ENCODE data around the gene C9orf78.

Gene C9orf78

GRCh38 chr9:129848712-129849441, 13.8 kb upstream of the C9orf78 start:
- H3K4me3 ChIP-seq (ENCODE audit: low read depth, low read length), result no peak overlapping the region

- H3K4me3 ChIP-seq (ENCODE audit: low read depth, low read length), result no peak overlapping the region
These were observed 10.3 kb upstream of the C9orf78 start for GRCh38 chr9:129845373-129845772.

GRCh38 chr9:129841071-129841470, 6.0 kb upstream of the C9orf78 start:
- H3K4me3 ChIP-seq (ENCODE audit: low read depth, low read length), result no peak overlapping the region

- H3K4me3 ChIP-seq (ENCODE audit: low read depth, low read length), result no peak overlapping the region
These were observed 5.0 kb upstream of the C9orf78 start for GRCh38 chr9:129840034-129840433.

GRCh38 chr9:129839324-129840023, 4.4 kb upstream of the C9orf78 start:
- no peak overlapping the region for H3K4me3 ChIP-seq (ENCODE audit: low read depth, low read length)

- no peak overlapping the region for H3K4me3 ChIP-seq (ENCODE audit: low read depth, low read length)
These were observed 3.7 kb upstream of the C9orf78 start for GRCh38 chr9:129838707-129839259.

- peak overlapping the region; percentile 72 for H3K4me3 ChIP-seq (ENCODE audit: low read depth, low read length)
These were observed 1.4 kb upstream of the C9orf78 start for GRCh38 chr9:129836311-129837007.

GRCh38 chr9:129835860-129836223, 767 bp upstream of the C9orf78 start:
- H3K4me3 ChIP-seq (ENCODE audit: low read depth, low read length), result peak overlapping the region; percentile 72

GRCh38 chr9:129834489-129835127, 467 bp downstream of the C9orf78 start:
- H3K4me3 ChIP-seq (ENCODE audit: low read depth, low read length), result peak overlapping the region; percentile 99

- no peak overlapping the region for H3K4me3 ChIP-seq (ENCODE audit: low read depth, low read length)
These were observed 2.1 kb downstream of the C9orf78 start for GRCh38 chr9:129832982-129833381.

GRCh38 chr9:129828969-129829368, 6.1 kb downstream of the C9orf78 start:
- no peak overlapping the region for H3K4me3 ChIP-seq (ENCODE audit: low read depth, low read length)

- no peak overlapping the region for H3K4me3 ChIP-seq (ENCODE audit: low read depth, low read length)
These were observed 7.0 kb downstream of the C9orf78 start for GRCh38 chr9:129828051-129828450.

- no peak overlapping the region for H3K4me3 ChIP-seq (ENCODE audit: low read depth, low read length)
These were observed 8.3 kb downstream of the C9orf78 start for GRCh38 chr9:129826759-129827158.

GRCh38 chr9:129826344-129826743, 8.7 kb downstream of the C9orf78 start:
- no peak overlapping the region for H3K4me3 ChIP-seq (ENCODE audit: low read depth, low read length)

- H3K4me3 ChIP-seq (ENCODE audit: low read depth, low read length), result peak within 1 kb of the TSS; percentile 86
These were observed 11.0 kb downstream of the C9orf78 start, which contains the start of gene TOR1A for GRCh38 chr9:129823935-129824601. TSS of gene TOR1A (minus strand) at chr9:129824136. CDS start at chr9:129824085, 51 bp downstream.

- H3K4me3 ChIP-seq (ENCODE audit: low read depth, low read length), result peak overlapping the region; percentile 86
These were observed 11.5 kb downstream of the C9orf78 start for GRCh38 chr9:129823542-129823934.

GRCh38 chr9:129822898-129823541, 12.1 kb downstream of the C9orf78 start:
- peak overlapping the region; percentile 86 for H3K4me3 ChIP-seq (ENCODE audit: low read depth, low read length)

GRCh38 chr9:129816501-129817435, 18.3 kb downstream of the C9orf78 start:
- H3K4me3 ChIP-seq (ENCODE audit: low read depth, low read length), result no peak overlapping the region

- no peak overlapping the region for H3K4me3 ChIP-seq (ENCODE audit: low read depth, low read length)
These were observed 19.8 kb downstream of the C9orf78 start for GRCh38 chr9:129815278-129815677.
